Motor neuron (in vitro differentiated cells): ENCODE results near the gene PRSS50. TPM values are rescaled to one million over a fixed set of nuclear protein-coding genes. Genes with fewer than 3 reads are reported as not detected.

Experiments
- ATAC-seq, 8 experiments: fragments of 200-7000 bp; cut with Tn5 transposase; replicated peaks in 6 of 8; 2 replicates each; pipeline ENCODE4 v1.8.0; 2021; ENCODE audit warnings: mild to moderate bottlenecking in 8 of 8, moderate library complexity in 8 of 8
- H3K27ac ChIP-seq, 2 donors: fragments of 250-450 bp; sonication (Bioruptor Pico); 2 replicates each; pipeline ENCODE4 v1.9.0; 2021; ENCODE audit warnings: antibody characterized with exemption in 2 of 2, mild to moderate bottlenecking in 2 of 2, moderate library complexity in 1 of 2
- H3K4me1 ChIP-seq, 2 donors: fragments of 250-450 bp; sonication (Bioruptor Pico); replicated peaks in 1 of 2; 2 replicates each; pipeline ENCODE4 v1.6.1; 2021; ENCODE audit warnings: antibody characterized with exemption in 2 of 2, mild to moderate bottlenecking in 2 of 2, moderate library complexity in 1 of 2
- H3K4me3 ChIP-seq, 5 donors: fragments of 250-450 bp; sonication (Bioruptor Pico); 2 replicates each; pipeline ENCODE4 v1.9.0; 2021; ENCODE audit warnings: antibody characterized with exemption in 5 of 5, mild to moderate bottlenecking in 5 of 5, moderate library complexity in 4 of 5
- WGBS, 10 experiments: fragments of 450-650 bp; shearing (Covaris generic); methylation state at CpG; one replicate each; pipeline ENCODE4 v1.0.0; 2022; 5-methylcytosine and 5-hydroxymethylcytosine counted together
- in situ Hi-C, 9 experiments: fragments of 400-800 bp; cut with MboI; loops; one replicate each; pipeline ENCODE4 v1.15.0; 2021; ENCODE audit warnings: low sequenced_read_pairs in 9 of 9, low pct_unique_long_range_greater_than_20kb in 2 of 9; ENCODE audit not compliant: unreplicated experiment in 9 of 9
- total RNA-seq, 8 experiments: library from RNA; unstranded; fragments of 300-600 nt; gene quantifications; 2 replicates each; pipeline versions ENCODE4 v1.2.3 to v1.2.4, GENCODE V29; 2022

The PRSS50 gene
- total RNA-seq, 8 experiments from 2014 or later = 0.08 to 0.85 (median 0.24) TPM; not detected in 4

DNA sequence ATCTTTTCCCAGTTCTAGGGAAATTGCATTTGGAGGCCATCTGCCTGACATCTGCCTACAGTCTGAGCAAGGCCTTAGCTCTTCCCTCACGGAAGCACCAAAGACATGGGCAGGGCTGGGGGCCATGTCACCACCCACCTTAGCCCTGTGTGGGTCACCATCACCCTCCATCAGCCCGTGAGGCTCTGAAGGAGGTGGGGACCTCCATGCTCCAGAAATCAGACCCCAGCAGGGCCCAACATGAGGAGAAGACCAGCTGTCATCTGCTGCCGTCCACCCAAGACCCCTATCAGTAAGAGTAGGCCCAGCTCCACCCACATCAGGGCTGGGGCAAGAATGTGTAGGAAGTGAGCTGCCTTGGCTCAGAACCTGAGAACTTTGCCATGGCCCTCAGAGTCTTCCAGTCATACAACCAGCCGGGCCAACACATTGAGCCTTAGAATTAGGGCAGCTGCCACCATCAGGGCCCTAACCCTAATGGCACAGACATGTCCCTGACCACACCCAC lies 14.6 kb downstream of the PRSS50 start:
- Histone ChIP-seq H3K4me1 (peaks cover 25 to 38% of the 10 kb centered on the region in 2 donors), H3K27ac (no peak overlapping the region), H3K4me3 (no peak overlapping the region)
- 80 to 100% (median 87%) methylated on average over 1 to 2 of the region's 4 CpGs; no CpG with 5 or more reads in 6 of the 10 experiments for WGBS, 10 experiments
- ATAC-seq = no peak
- in situ Hi-C loops = loop anchor here in 7 of 9 experiments (25.0 kb wide), 4 partner anchors 184 to 659 kb away; partner anchors contain the start of gene PTH1R (in 5 of the 7)

DNA sequence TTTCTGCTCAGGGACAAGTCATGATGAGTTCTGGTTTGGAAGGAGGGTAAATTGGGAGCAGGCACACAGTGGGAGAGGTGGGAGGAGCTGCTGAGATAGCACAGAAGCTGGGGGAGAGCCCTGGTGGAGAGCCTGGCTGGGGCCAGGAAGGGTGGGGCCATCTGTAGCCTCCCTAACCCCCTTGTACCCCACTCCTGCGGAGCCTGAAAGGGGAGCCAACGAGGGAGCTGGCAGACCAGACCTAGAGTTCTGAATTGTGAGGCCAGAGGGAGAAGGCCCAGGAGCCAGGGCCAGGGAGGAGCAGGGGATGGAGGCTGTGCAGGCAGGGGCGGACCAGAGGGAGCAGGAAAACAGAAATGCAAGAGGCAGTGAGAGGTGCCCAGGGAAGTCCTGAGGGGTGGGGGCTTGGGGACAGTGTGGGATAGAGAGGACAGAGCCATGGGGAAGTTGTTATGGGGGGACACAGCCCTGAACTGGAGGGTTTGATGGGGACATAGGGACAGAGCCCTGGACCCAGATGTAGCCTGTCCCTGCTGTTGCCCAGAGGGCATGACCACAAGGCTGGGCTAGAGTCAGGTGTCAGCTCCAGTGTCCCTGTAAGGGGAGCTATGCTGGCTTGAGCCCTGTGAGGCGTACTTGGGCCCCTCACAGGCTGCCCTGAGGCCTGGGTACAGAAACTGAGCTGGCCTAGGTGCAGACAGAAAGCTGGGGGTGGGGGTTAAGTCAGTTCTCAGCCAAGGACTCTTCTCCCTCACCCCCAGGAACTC lies 15.2 kb downstream of the PRSS50 start:
- in situ Hi-C loops = loop anchor here in 7 of 9 experiments (25.0 kb wide), 4 partner anchors 185 to 660 kb away; partner anchors contain the start of gene PTH1R (in 5 of the 7)
- ATAC-seq = no peak
- Histone ChIP-seq H3K27ac (no peak overlapping the region), H3K4me3 (no peak overlapping the region), H3K4me1 (peaks cover 25 to 38% of the 10 kb centered on the region in 2 donors)
- WGBS, 10 experiments = 20 to 86% (median 80%) methylated on average over 1 of the region's 4 CpGs; no CpG with 5 or more reads in 7 of the 10 experiments

DNA sequence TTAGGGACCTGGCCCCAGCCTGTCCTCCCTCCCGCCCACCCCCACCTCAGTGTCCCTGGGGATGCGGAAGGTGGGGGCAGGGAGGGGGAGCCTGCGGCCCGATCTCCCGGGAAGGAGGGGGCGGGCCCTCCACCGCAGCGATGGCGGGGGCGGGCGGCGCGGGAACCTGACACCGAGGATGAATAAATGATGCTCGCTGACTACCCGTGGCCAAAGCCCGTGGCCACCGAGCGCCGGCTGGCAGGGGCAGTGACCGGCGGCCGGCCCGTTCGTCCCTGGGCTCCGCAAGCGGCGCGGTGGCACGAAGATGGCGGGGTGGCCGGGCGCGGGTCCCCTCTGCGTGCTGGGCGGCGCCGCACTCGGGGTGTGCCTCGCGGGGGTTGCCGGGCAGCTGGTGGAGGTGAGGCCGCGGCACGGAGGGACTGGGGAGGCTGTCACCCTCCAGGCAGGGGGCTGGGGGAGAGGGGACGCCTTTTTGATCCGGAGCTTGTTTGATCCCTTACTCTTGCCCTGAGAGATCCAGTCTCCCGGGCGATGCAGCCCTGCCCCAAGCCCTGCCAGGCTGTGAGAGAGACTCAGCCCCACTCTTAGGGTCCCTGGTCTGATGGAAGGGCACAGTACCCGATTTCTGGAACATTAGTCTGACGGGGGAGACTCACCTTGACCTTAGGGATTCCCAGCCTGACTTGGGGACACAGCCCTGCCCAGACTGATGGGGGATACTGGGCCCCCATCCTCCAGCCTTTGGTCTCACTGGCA lies 16.3 kb downstream of the PRSS50 start, which contains the start of gene TMIE:
Gene TMIE (plus strand): TSS at position 212 of the 759 bp plus-strand sequence. CDS start 96 bp downstream, at position 308.
- Histone ChIP-seq H3K4me3 (peak within 1 kb of the TSS; percentile 18 to 31 (median 24)), H3K4me1 (peaks cover 25 to 38% of the 10 kb centered on the region in 2 donors), H3K27ac (no peak within 1 kb of the TSS)
- WGBS, 10 experiments = 17% methylated on average over 2 of the region's 51 CpGs; no CpG with 5 or more reads in 9 of the 10 experiments
- in situ Hi-C loops = loop anchor here in 7 of 9 experiments (25.0 kb wide), 4 partner anchors 186 to 661 kb away; partner anchors contain the start of gene PTH1R (in 5 of the 7)
- ATAC-seq = peak in 7 of 8 experiments; percentile 2 to 68 (median 58)

- H3K4me1 ChIP-seq = peaks cover 25 to 38% of the 10 kb centered on the region in 2 donors
- ATAC-seq = peak in 5 of 8 experiments; percentile 72 to 83 (median 78)
- 0% methylated on average over 1 of the region's 4 CpGs; no CpG with 5 or more reads in 9 of the 10 experiments for WGBS, 10 experiments
- in situ Hi-C loops = loop anchor here in 7 of 9 experiments (25.0 kb wide), 4 partner anchors 187 to 662 kb away; partner anchors contain the start of gene PTH1R (in 5 of the 7)
- no peak overlapping the region for H3K27ac ChIP-seq
- peak overlapping the region; percentile 18 to 31 (median 24) for H3K4me3 ChIP-seq
Observed at GRCh38 chr3:46700772-46701171, 16.9 kb downstream of the PRSS50 start.

- Histone ChIP-seq H3K4me1 (peaks cover 25 to 32% of the 10 kb centered on the region in 2 donors), H3K27ac (no peak overlapping the region), H3K4me3 (no peak overlapping the region)
- in situ Hi-C loops = loop anchor here in 8 of 9 experiments (10.0 to 25.0 kb wide), 5 partner anchors 187 to 662 kb away; partner anchors contain the start of gene PTH1R (in 5 of the 8)
- ATAC-seq = peak in 7 of 8 experiments; percentile 1 to 63 (median 36)
- WGBS, 10 experiments = 40 to 100% (median 84%) methylated on average over 1 to 6 of the region's 8 CpGs; no CpG with 5 or more reads in 3 of the 10 experiments
Observed at GRCh38 chr3:46699676-46700523, 17.8 kb downstream of the PRSS50 start.

DNA sequence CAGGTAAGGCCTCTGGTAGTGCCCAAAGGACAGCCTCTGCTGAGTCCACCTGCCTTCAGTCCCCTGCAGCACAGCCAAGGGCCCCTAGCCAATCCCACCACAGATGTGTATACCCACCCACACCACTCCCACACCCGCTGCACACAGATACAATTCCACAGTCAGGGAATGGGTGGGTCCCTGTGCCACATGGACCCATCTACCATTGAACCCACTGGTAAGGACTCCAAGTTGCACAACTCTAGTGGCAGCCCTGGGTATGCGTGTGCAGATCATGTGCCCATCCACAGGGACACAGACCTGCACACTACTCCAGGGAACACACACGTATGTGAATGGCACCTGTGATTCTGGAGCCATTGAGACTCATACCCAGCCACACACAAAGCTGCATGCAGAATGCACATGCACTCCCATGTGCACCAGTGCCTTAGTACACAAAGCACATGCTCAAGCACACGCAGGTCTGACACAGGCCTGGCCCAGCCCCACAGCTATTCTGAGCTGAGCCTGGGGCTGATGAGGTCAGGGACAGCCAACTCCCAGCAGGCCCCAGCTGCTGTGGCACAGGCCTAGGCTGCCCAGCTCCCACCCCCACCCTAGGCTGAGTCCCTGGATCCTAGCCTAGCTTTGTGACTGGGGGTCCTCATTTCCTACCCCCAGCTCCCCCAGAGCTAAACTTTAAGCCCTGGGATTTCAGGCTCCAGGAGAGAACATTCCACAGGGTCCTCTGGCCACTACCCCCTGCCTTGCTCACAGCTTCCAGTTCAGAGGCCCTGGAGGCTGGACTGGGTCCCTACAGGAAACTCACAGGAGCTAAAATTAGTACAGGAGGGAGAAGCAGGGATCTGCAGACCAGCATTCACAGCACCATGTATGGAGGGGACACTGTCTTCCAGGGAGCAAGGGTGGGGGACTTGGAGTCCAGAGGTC lies 21.4 kb downstream of the PRSS50 start:
- Histone ChIP-seq H3K27ac (no peak overlapping the region), H3K4me3 (no peak overlapping the region), H3K4me1 (peaks cover 28 to 32% of the 10 kb centered on the region in 2 donors)
- in situ Hi-C loops = loop anchor here in 1 of 9 experiments (10.0 kb wide), 1 partner anchor 199 kb away; no protein-coding TSS in a partner anchor
- WGBS, 10 experiments = 100% methylated on average over 1 to 3 of the region's 4 CpGs; no CpG with 5 or more reads in 8 of the 10 experiments
- ATAC-seq = peak; percentile 5 to 65 (median 21)

GRCh38 chr3:46695177-46695961 lies 22.3 kb downstream of the PRSS50 start:
- H3K4me3 ChIP-seq = no peak overlapping the region
- H3K4me1 ChIP-seq = peaks cover 20 to 28% of the 10 kb centered on the region in 2 donors
- ATAC-seq = peak in 1 of 8 experiments; percentile 18
- in situ Hi-C loops = loop anchor here in 1 of 9 experiments (10.0 kb wide), 1 partner anchor 199 kb away; no protein-coding TSS in a partner anchor
- 50 to 71% (median 54%) methylated on average over 1 to 6 of the region's 11 CpGs; no CpG with 5 or more reads in 5 of the 10 experiments for WGBS, 10 experiments
- no peak overlapping the region for H3K27ac ChIP-seq

- peaks cover 12 to 20% of the 10 kb centered on the region in 2 donors for H3K4me1 ChIP-seq
- no peak for ATAC-seq
- in situ Hi-C loops = loop anchor here in 1 of 9 experiments (10.0 kb wide), 1 partner anchor 200 kb away; no protein-coding TSS in a partner anchor
- H3K27ac ChIP-seq = no peak overlapping the region
- no peak overlapping the region for H3K4me3 ChIP-seq
- WGBS, 10 experiments = no CpG with 5 or more reads among the region's 3 CpGs
Observed at GRCh38 chr3:46694520-46694919, 23.1 kb downstream of the PRSS50 start.

DNA sequence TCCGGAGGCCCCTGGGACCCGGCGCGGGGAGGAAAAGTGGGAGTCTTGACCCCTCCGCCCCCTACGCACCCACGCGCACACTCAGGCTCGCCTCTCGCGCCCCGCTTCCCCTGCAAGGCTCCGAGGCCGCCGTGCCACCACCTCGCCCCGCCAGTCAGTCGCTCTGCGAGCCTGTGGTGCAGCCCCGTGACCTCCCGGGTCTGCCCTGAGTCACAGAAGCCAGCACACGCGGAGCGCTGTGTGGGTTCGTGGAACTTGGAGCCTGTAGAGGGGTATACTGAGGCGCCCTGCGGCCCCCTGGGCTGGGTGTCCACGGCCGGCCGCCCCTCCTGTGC lies 23.8 kb downstream of the PRSS50 start:
- Histone ChIP-seq H3K27ac (no peak overlapping the region), H3K4me3 (peak overlapping the region in 1 of 5 donors; percentile 34), H3K4me1 (peaks cover 9 to 16% of the 10 kb centered on the region in 2 donors)
- peak in 6 of 8 experiments; percentile 1 to 31 (median 11) for ATAC-seq
- 77% methylated on average over 5 of the region's 30 CpGs; no CpG with 5 or more reads in 9 of the 10 experiments for WGBS, 10 experiments
- in situ Hi-C loops = loop anchor here in 1 of 9 experiments (10.0 kb wide), 1 partner anchor 201 kb away; no protein-coding TSS in a partner anchor
